HEK293 (cell line): ENCODE measurements around the gene MYO1D.

ENCODE experiments used
- ZBTB10 ChIP-seq: fragments of 450-650 bp; formaldehyde crosslinking; IDR thresholded peaks from 2 replicates; pipeline ENCODE4 v1.5.1; 2016; ENCODE audit warnings: missing biosample characterization, missing genetic modification characterization
- ZNF121 ChIP-seq: fragments of 450-650 bp; formaldehyde crosslinking; IDR thresholded peaks from 2 replicates; pipeline ENCODE4 v1.5.1; 2016; ENCODE audit warnings: missing biosample characterization, missing genetic modification characterization
- ZNF157 ChIP-seq: fragments of 450-650 bp; formaldehyde crosslinking; IDR thresholded peaks from 2 replicates; pipeline ENCODE4 v1.5.1; 2016; ENCODE audit warnings: missing biosample characterization, missing genetic modification characterization
- ZNF311 ChIP-seq: fragments of 450-650 bp; formaldehyde crosslinking; IDR thresholded peaks from 2 replicates; pipeline ENCODE4 v1.5.1; 2017; ENCODE audit warnings: missing biosample characterization, missing genetic modification characterization, borderline replicate concordance
- ZNF398 ChIP-seq: fragments of 450-650 bp; formaldehyde crosslinking; IDR thresholded peaks from 2 replicates; pipeline ENCODE4 v1.5.1; 2017; ENCODE audit warnings: missing biosample characterization, missing genetic modification characterization
- TF ChIP-seq, protein P1 (sequence below): fragments of 450-650 bp; formaldehyde crosslinking; IDR thresholded peaks from 2 replicates; pipeline ENCODE4 v1.5.0; 2017; ENCODE audit warnings: missing biosample characterization, missing genetic modification characterization, borderline replicate concordance
- TF ChIP-seq, protein P2 (sequence below): fragments of 450-650 bp; formaldehyde crosslinking; IDR thresholded peaks from 2 replicates; pipeline ENCODE4 v1.5.1; 2017; ENCODE audit warnings: missing biosample characterization, missing genetic modification characterization

MYO1D gene

DNA sequence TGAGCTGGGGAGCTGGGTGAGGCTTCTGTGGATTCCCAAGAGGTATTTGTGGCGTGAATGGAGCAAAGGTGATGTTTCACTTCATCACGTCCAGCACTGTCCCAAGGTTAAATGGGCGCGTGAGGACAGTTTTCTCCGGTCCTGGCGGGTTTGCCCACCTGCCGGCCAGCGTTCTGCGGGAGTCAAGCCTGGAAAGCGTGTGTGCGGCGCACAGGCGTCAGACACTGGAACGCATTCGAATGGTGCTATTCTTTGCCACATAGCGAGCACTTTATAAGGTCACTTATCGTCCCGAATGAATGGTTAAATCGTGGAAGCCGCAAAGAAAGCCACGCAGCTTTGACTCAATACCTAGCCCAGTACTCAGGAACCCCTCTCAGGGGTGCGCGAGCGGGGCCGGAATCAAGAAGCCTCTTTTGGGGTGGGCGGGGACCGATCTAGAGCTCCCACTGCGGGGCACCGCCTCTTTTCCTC is 433.1 kb downstream of the MYO1D start (continued):
- TF ChIP-seq, protein P1, sequence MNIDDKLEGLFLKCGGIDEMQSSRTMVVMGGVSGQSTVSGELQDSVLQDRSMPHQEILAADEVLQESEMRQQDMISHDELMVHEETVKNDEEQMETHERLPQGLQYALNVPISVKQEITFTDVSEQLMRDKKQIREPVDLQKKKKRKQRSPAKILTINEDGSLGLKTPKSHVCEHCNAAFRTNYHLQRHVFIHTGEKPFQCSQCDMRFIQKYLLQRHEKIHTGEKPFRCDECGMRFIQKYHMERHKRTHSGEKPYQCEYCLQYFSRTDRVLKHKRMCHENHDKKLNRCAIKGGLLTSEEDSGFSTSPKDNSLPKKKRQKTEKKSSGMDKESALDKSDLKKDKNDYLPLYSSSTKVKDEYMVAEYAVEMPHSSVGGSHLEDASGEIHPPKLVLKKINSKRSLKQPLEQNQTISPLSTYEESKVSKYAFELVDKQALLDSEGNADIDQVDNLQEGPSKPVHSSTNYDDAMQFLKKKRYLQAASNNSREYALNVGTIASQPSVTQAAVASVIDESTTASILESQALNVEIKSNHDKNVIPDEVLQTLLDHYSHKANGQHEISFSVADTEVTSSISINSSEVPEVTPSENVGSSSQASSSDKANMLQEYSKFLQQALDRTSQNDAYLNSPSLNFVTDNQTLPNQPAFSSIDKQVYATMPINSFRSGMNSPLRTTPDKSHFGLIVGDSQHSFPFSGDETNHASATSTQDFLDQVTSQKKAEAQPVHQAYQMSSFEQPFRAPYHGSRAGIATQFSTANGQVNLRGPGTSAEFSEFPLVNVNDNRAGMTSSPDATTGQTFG (tag by site-specific recombination) = no peak
- TF ChIP-seq ZNF121 (tag by site-specific recombination) (peak; percentile 44; the same call in 1 of the 2 replicates), ZNF398 (tag by site-specific recombination) (peak; percentile 66), ZNF157 (tag by site-specific recombination) (no peak), ZNF311 (tag by site-specific recombination) (no peak), ZBTB10 (tag by site-specific recombination) (peak; percentile 82)
- TF ChIP-seq, protein P2, sequence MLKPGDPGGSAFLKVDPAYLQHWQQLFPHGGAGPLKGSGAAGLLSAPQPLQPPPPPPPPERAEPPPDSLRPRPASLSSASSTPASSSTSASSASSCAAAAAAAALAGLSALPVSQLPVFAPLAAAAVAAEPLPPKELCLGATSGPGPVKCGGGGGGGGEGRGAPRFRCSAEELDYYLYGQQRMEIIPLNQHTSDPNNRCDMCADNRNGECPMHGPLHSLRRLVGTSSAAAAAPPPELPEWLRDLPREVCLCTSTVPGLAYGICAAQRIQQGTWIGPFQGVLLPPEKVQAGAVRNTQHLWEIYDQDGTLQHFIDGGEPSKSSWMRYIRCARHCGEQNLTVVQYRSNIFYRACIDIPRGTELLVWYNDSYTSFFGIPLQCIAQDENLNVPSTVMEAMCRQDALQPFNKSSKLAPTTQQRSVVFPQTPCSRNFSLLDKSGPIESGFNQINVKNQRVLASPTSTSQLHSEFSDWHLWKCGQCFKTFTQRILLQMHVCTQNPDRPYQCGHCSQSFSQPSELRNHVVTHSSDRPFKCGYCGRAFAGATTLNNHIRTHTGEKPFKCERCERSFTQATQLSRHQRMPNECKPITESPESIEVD (tag by site-specific recombination) = no peak
